Measurements from ENCODE around the gene LRRC7.

Gene LRRC7

GRCh38 chr1:69702085-69702484 is 134.4 kb downstream of the LRRC7 start:
- no peaks in the 10 kb centered on the region for H3K36me3 ChIP-seq (replicated peaks; ENCODE audit: insufficient read depth, low read length)
- no peaks in the 10 kb centered on the region for H4K20me1 ChIP-seq (ENCODE audit: insufficient read depth, low read length)
- TF ChIP-seq CTCF (IDR thresholded peaks at IDR 0.05; ENCODE audit: low read length) (no peak), EZH2 (optimal IDR thresholded peaks at IDR 0.05; ENCODE audit: low read depth, low read length) (no peak), EZH2phosphoT487 (IDR thresholded peaks at IDR 0.05; ENCODE audit: low read length) (no peak)
- no peaks in the 10 kb centered on the region for H3K27me3 ChIP-seq (replicated peaks; ENCODE audit: insufficient read depth, low read length)
- no peak for DNase-seq
- H3K9ac ChIP-seq (ENCODE audit: low read length): no peak overlapping the region
- H3K9me3 ChIP-seq (replicated peaks; ENCODE audit: insufficient read depth, low read length): no peaks in the 10 kb centered on the region
- no peak overlapping the region for H3K4me2 ChIP-seq (ENCODE audit: low read depth, low read length)
- H2AFZ ChIP-seq (ENCODE audit: low read length): no peak overlapping the region
- H3F3A ChIP-seq (ENCODE audit: insufficient read depth, low read length): no peaks in the 10 kb centered on the region
- no peaks in the 10 kb centered on the region for H3K79me2 ChIP-seq (ENCODE audit: low read length)
- H3K9me2 ChIP-seq (replicated peaks; ENCODE audit: insufficient read depth, low read length): no peaks in the 10 kb centered on the region
- no peak overlapping the region for H3K27ac ChIP-seq (ENCODE audit: low read length)
- no peaks in the 10 kb centered on the region for H3K4me1 ChIP-seq (ENCODE audit: low read length)
- H3K4me3 ChIP-seq (ENCODE audit: low read length): no peak overlapping the region

GRCh38 chr1:69706473-69706872 is 138.8 kb downstream of the LRRC7 start:
- H3K4me2 ChIP-seq (ENCODE audit: low read depth, low read length): no peak overlapping the region
- H3K27ac ChIP-seq (ENCODE audit: low read length): no peak overlapping the region
- no peaks in the 10 kb centered on the region for H3K27me3 ChIP-seq (replicated peaks; ENCODE audit: insufficient read depth, low read length)
- no peak overlapping the region for H3K9ac ChIP-seq (ENCODE audit: low read length)
- H3K4me1 ChIP-seq (ENCODE audit: low read length): no peaks in the 10 kb centered on the region
- H3K9me3 ChIP-seq (replicated peaks; ENCODE audit: insufficient read depth, low read length): no peaks in the 10 kb centered on the region
- no peak for TF ChIP-seq EZH2 (optimal IDR thresholded peaks at IDR 0.05; ENCODE audit: low read depth, low read length)
- TF ChIP-seq EZH2phosphoT487 (IDR thresholded peaks at IDR 0.05; ENCODE audit: low read length): no peak
- no peak for TF ChIP-seq CTCF (IDR thresholded peaks at IDR 0.05; ENCODE audit: low read length)
- H3K9me2 ChIP-seq (replicated peaks; ENCODE audit: insufficient read depth, low read length): no peaks in the 10 kb centered on the region
- H2AFZ ChIP-seq (ENCODE audit: low read length): no peak overlapping the region
- no peak for DNase-seq
- no peaks in the 10 kb centered on the region for H3F3A ChIP-seq (ENCODE audit: insufficient read depth, low read length)
- no peaks in the 10 kb centered on the region for H4K20me1 ChIP-seq (ENCODE audit: insufficient read depth, low read length)
- H3K4me3 ChIP-seq (ENCODE audit: low read length): no peak overlapping the region
- H3K79me2 ChIP-seq (ENCODE audit: low read length): no peaks in the 10 kb centered on the region
- no peaks in the 10 kb centered on the region for H3K36me3 ChIP-seq (replicated peaks; ENCODE audit: insufficient read depth, low read length)

- TF ChIP-seq EZH2phosphoT487 (IDR thresholded peaks at IDR 0.05; ENCODE audit: low read length): no peak
- TF ChIP-seq EZH2 (optimal IDR thresholded peaks at IDR 0.05; ENCODE audit: low read depth, low read length): no peak
- no peak for TF ChIP-seq CTCF (IDR thresholded peaks at IDR 0.05; ENCODE audit: low read length)
- H3K9me2 ChIP-seq (replicated peaks; ENCODE audit: insufficient read depth, low read length): no peaks in the 10 kb centered on the region
- H4K20me1 ChIP-seq (ENCODE audit: insufficient read depth, low read length): no peaks in the 10 kb centered on the region
- H3K79me2 ChIP-seq (ENCODE audit: low read length): no peaks in the 10 kb centered on the region
- H3K36me3 ChIP-seq (replicated peaks; ENCODE audit: insufficient read depth, low read length): no peaks in the 10 kb centered on the region
- no peaks in the 10 kb centered on the region for H3F3A ChIP-seq (ENCODE audit: insufficient read depth, low read length)
- no peaks in the 10 kb centered on the region for H3K4me1 ChIP-seq (ENCODE audit: low read length)
- H3K4me3 ChIP-seq (ENCODE audit: low read length): no peak overlapping the region
- no peak overlapping the region for H3K27ac ChIP-seq (ENCODE audit: low read length)
- no peak overlapping the region for H3K9ac ChIP-seq (ENCODE audit: low read length)
- no peak overlapping the region for H3K4me2 ChIP-seq (ENCODE audit: low read depth, low read length)
- no peaks in the 10 kb centered on the region for H3K9me3 ChIP-seq (replicated peaks; ENCODE audit: insufficient read depth, low read length)
- H2AFZ ChIP-seq (ENCODE audit: low read length): no peak overlapping the region
- H3K27me3 ChIP-seq (replicated peaks; ENCODE audit: insufficient read depth, low read length): no peaks in the 10 kb centered on the region
- no peak for DNase-seq
Measured at GRCh38 chr1:69707103-69707502, 139.4 kb downstream of the LRRC7 start.
